K562 treated with DMSO at 1 percent for 48 hours (cell line): ENCODE data around the gene MATK. TPM values are rescaled to one million over a fixed set of nuclear protein-coding genes. Genes with fewer than 3 reads are reported as not detected.

Source experiments
- total RNA-seq: library from RNA; unstranded; fragments of 300-600 nt; gene quantifications from 2 replicates; pipeline ENCODE4 v1.2.3, GENCODE V29; 2022; ENCODE audit warnings: low replicate concordance; ENCODE audit errors: extremely low read depth

The MATK gene
- total RNA-seq: not detected in 2 replicates

GRCh38 chr19:3785938-3786824 lies at the start of gene MATK:
TSS of gene MATK (minus strand) at chr19:3786381. CDS start at chr19:3785135, 1,246 bp downstream.

GRCh38 chr19:3771906-3772455 lies 14.2 kb downstream of the MATK start, which contains the start of gene RAX2:
TSS of gene RAX2 (minus strand) at chr19:3772228. CDS start at chr19:3771742, 486 bp downstream.

GRCh38 chr19:3762501-3763459 lies 23.4 kb downstream of the MATK start, which contains the start of gene MRPL54:
TSS of gene MRPL54 (plus strand) at chr19:3762682. CDS start at chr19:3762701, 19 bp downstream.

GRCh38 chr19:3761382-3762129 lies 24.6 kb downstream of the MATK start, which contains the start of gene APBA3:
TSS of gene APBA3 (minus strand) at chr19:3761692. CDS start at chr19:3760264, 1,428 bp downstream.

Other genes starting within 250 kb of the MATK start
- not detected in 2 replicates for gene TEKTIP1, start 247.2 kb downstream of the MATK start, total RNA-seq
- not detected in 2 replicates for gene MFSD12, start 228.8 kb downstream of the MATK start, total RNA-seq
- gene HMG20B, start 213.4 kb downstream of the MATK start, total RNA-seq: not detected in 2 replicates
- not detected in 2 replicates for gene GIPC3, start 200.9 kb downstream of the MATK start, total RNA-seq
- not detected in 2 replicates for gene TBXA2R, start 179.5 kb downstream of the MATK start, total RNA-seq
- gene CACTIN, start 159.6 kb downstream of the MATK start, total RNA-seq: not detected in 2 replicates
- not detected in 2 replicates for gene PIP5K1C, start 85.9 kb downstream of the MATK start, total RNA-seq
- not detected in 2 replicates for gene TJP3, start 78.0 kb downstream of the MATK start, total RNA-seq
- gene APBA3, start 24.7 kb downstream of the MATK start, total RNA-seq: not detected in 2 replicates
- gene MRPL54, start 23.7 kb downstream of the MATK start, total RNA-seq: not detected in 2 replicates
- not detected in 2 replicates for gene RAX2, start 14.2 kb downstream of the MATK start, total RNA-seq
- gene ZFR2, start 82.7 kb upstream of the MATK start, total RNA-seq: not detected in 2 replicates
- not detected in 2 replicates for gene ATCAY, start 94.3 kb upstream of the MATK start, total RNA-seq
- gene NMRK2, start 146.7 kb upstream of the MATK start, total RNA-seq: not detected in 2 replicates
- not detected in 2 replicates for gene DAPK3, start 184.7 kb upstream of the MATK start, total RNA-seq
- gene EEF2, start 199.1 kb upstream of the MATK start, total RNA-seq: 2,701 and 3,320 TPM in 2 replicates
- not detected in 2 replicates for gene PIAS4, start 221.4 kb upstream of the MATK start, total RNA-seq